ENCODE measurements around the gene TTC16. TPM values are rescaled to one million over a fixed set of nuclear protein-coding genes. Genes with fewer than 3 reads are reported as not detected.

The TTC16 gene
- total and polyA plus RNA-seq, 2 of the 8 experiments (the other 6 are each of a cell fraction or from before 2014, with no cell fraction given), result 0.03 TPM; not detected in 1

DNA sequence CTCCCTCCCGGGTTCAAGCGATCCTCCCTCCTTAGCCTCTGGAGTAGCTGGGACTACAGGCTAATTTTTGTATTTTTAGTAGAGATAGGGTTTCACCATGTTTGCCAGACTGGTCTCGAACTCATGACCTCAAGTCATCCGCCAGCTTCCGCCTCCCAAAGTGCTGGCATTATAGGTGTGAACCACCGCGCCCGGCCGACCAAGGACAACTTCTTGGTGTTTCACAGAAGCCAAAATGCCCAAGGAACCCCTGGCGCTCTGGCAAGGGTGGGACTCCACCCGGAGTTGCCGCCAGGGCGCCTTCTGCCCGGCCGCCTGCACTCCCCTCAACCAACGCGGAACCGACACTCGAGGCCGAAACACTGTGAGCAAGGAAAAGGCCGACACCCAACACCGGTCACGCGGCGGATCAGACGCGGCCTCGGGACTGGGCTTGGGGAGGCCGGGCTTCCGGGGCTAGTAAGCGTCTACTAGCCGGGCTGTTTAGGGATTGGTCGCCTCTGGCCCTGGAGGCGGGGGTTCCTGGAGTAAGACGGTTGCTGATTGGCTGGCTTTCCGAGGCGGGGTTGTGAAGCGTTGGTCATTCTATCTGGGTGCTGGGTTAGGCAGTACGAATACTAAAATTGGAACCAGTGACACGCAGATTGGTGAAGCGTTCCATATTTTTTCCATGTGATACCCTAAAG is 16.8 kb upstream of the TTC16 start (continued):
- TF ChIP-seq, protein P1, sequence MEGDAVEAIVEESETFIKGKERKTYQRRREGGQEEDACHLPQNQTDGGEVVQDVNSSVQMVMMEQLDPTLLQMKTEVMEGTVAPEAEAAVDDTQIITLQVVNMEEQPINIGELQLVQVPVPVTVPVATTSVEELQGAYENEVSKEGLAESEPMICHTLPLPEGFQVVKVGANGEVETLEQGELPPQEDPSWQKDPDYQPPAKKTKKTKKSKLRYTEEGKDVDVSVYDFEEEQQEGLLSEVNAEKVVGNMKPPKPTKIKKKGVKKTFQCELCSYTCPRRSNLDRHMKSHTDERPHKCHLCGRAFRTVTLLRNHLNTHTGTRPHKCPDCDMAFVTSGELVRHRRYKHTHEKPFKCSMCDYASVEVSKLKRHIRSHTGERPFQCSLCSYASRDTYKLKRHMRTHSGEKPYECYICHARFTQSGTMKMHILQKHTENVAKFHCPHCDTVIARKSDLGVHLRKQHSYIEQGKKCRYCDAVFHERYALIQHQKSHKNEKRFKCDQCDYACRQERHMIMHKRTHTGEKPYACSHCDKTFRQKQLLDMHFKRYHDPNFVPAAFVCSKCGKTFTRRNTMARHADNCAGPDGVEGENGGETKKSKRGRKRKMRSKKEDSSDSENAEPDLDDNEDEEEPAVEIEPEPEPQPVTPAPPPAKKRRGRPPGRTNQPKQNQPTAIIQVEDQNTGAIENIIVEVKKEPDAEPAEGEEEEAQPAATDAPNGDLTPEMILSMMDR (IDR thresholded peaks at IDR 0.05; ENCODE audit: control extremely low read depth in 1 of 3, insufficient read depth in 1 of 3, low read depth in 1 of 3, low read length in 3 of 3), result no peak
